HepG2 (cell line): Measurements from ENCODE around the gene CHST12. TPM values are rescaled to one million over a fixed set of nuclear protein-coding genes. Genes with fewer than 3 reads are reported as not detected.
A peak's percentile ranks its signal among the peaks of the same experiment; 100 is the strongest.

Experiments used
- ARNT2 ChIP-seq: sonication (generic); formaldehyde crosslinking; IDR thresholded peaks from 2 replicates; pipeline ENCODE4 v1.8.0; 2022; ENCODE audit warnings: mild to moderate bottlenecking, low read depth, missing genetic modification reagents, moderate library complexity
- BATF2 ChIP-seq: sonication (generic); formaldehyde crosslinking; IDR thresholded peaks from 2 replicates; pipeline ENCODE4 v1.8.0; 2022; ENCODE audit warnings: mild to moderate bottlenecking, missing genetic modification reagents, moderate library complexity
- KLF12 ChIP-seq: sonication (generic); formaldehyde crosslinking; IDR thresholded peaks from 2 replicates; pipeline ENCODE4 v1.4.0; 2020; ENCODE audit warnings: missing genetic modification reagents, borderline replicate concordance
- MLXIP ChIP-seq: sonication (generic); formaldehyde crosslinking; IDR thresholded peaks from 2 replicates; pipeline ENCODE4 v1.9.0; 2021; ENCODE audit warnings: missing genetic modification reagents, borderline replicate concordance
- NCOA1 ChIP-seq: sonication (generic); formaldehyde crosslinking; IDR thresholded peaks from 2 replicates; pipeline ENCODE4 v1.9.0; 2021; ENCODE audit warnings: missing genetic modification reagents
- PRMT3 ChIP-seq: sonication (generic); formaldehyde crosslinking; IDR thresholded peaks from 2 replicates; pipeline ENCODE4 v1.8.1; 2022; ENCODE audit warnings: low read depth, mild to moderate bottlenecking, moderate library complexity, missing genetic modification reagents, borderline replicate concordance
- RELA ChIP-seq: sonication (generic); formaldehyde crosslinking; IDR thresholded peaks from 2 replicates; pipeline ENCODE4 v1.4.0; 2020; ENCODE audit warnings: missing genetic modification reagents
- RFXANK ChIP-seq: IDR thresholded peaks from 2 replicates; pipeline ENCODE4 v1.6.1; 2016
- RNF2 ChIP-seq: fragments of 450-650 bp; conservative IDR thresholded peaks from 2 replicates; pipeline ENCODE4 v1.6.1; 2016; ENCODE audit warnings: low read depth
- TMF1 ChIP-seq: sonication (generic); formaldehyde crosslinking; IDR thresholded peaks from 2 replicates; pipeline ENCODE4 v1.8.1; 2022; ENCODE audit warnings: low read depth, missing genetic modification reagents
- TP53 ChIP-seq: sonication (generic); formaldehyde crosslinking; conservative IDR thresholded peaks from 2 replicates; pipeline ENCODE4 v1.4.0; 2020; ENCODE audit warnings: missing genetic modification reagents
- ZBTB38 ChIP-seq: sonication (generic); formaldehyde crosslinking; IDR thresholded peaks from 2 replicates; pipeline ENCODE4 v1.5.1; 2020; ENCODE audit warnings: mild to moderate bottlenecking, missing genetic modification reagents
- ZNF484 ChIP-seq: sonication (generic); formaldehyde crosslinking; IDR thresholded peaks from 2 replicates; pipeline ENCODE4 v1.5.1; 2020; ENCODE audit warnings: mild to moderate bottlenecking, low read depth, missing genetic modification reagents, borderline replicate concordance
- ZNF788 ChIP-seq: sonication (generic); formaldehyde crosslinking; IDR thresholded peaks from 2 replicates; pipeline ENCODE4 v1.5.0; 2020; ENCODE audit warnings: mild to moderate bottlenecking, missing genetic modification reagents, borderline replicate concordance
- polyA plus RNA-seq, 8 experiments: library from polyadenylated mRNA; depleted of rRNA in 3 of 8; stranded (reverse) in 7 of 8; unstranded in 1 of 8; fragments of >200 nt; fragmentation: Illumina TruSeq in 4 of 8; extraction: Trizol in 4 of 8; gene quantifications; 2 replicates each; pipeline versions ENCODE4 v1.2.1 to v1.2.3, GENCODE V29; 2011 to 2016; ENCODE audit warnings: low read depth in 4 of 8, missing spikeins in 1 of 8, mixed read lengths in 1 of 8; ENCODE audit not compliant: insufficient read depth in 1 of 8
- total RNA-seq, 5 experiments: library from RNA; depleted of rRNA; stranded (reverse); fragments of >200 nt; fragmentation: Illumina TruSeq; extraction: Trizol; gene quantifications; 2 replicates each; pipeline ENCODE4 v1.2.3, GENCODE V29; 2016; ENCODE audit warnings: low read depth in 1 of 5
- TF ChIP-seq, protein P1 (sequence below): sonication (generic); formaldehyde crosslinking; IDR thresholded peaks from 2 replicates; pipeline ENCODE4 v1.4.0; 2020; ENCODE audit warnings: mild to moderate bottlenecking, missing genetic modification reagents
- TF ChIP-seq, protein P2 (sequence below): sonication (generic); formaldehyde crosslinking; IDR thresholded peaks from 2 replicates; pipeline ENCODE4 v1.4.0; 2020; ENCODE audit warnings: missing genetic modification reagents
- TF ChIP-seq, protein P3 (sequence below), 2 experiments: sonication (generic) in 1 of 2; formaldehyde crosslinking in 1 of 2; IDR thresholded peaks; 2 replicates each; pipeline versions ENCODE4 v1.6.1 to v1.9.0; 2014 to 2022; ENCODE audit warnings: antibody characterized with exemption in 1 of 2, borderline replicate concordance in 1 of 2, inconsistent platforms in 1 of 2, low read depth in 1 of 2, missing genetic modification reagents in 1 of 2

CHST12 gene
- total and polyA plus RNA-seq, 2 of the 13 experiments (the other 11 are each of a cell fraction or from before 2014, with no cell fraction given) = 6.4 to 15.8 TPM

DNA sequence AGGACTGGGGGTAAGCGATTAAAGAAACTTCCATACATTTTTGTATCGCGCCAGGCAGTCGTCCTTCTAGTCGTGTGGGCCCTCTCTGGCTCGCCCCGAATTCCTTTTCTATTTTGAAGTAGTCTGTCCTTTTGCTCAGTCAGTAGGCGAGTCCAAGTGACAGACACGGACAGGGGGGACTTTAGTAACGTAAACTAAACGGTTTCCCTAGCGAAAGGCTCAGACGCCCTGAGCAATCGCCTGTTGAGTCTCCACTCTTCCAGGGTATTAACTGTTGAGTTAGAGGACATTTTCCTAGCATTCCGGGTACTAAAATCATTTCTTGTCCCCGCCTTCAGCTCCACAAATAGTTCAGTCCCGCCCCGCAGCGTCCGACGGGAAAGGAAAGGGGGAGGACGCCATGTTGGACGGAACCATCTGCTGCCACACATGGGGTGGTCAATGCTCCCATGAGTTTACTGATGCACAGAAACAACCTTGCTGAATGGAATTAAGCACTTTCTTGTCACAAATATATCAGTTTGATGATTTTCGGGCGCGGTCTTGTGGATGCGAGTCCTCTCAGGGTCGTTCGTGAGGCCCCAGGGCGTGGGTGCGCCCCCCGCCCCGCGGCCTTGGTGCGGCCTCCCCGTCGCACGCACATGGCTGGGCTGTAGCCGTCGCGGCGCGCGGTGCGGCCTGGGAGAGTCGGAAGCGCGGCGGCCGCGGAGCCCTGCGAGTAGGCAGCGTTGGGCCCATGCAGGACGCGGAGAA lies 49.0 kb upstream of the CHST12 start, which contains the start of gene EIF3B (continued):
- no peak for TF ChIP-seq MLXIP (CRISPR knock-in tag)
- no peak; the same call in 1 of the 2 replicates for TF ChIP-seq ZNF788 (CRISPR knock-in tag)
- no peak for TF ChIP-seq PRMT3 (CRISPR knock-in tag)
- peak; percentile 50; the same call in 1 of the 2 replicates for TF ChIP-seq ZBTB38 (CRISPR knock-in tag)
- TF ChIP-seq, protein P1, sequence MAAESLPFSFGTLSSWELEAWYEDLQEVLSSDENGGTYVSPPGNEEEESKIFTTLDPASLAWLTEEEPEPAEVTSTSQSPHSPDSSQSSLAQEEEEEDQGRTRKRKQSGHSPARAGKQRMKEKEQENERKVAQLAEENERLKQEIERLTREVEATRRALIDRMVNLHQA (CRISPR knock-in tag) = no peak
- TF ChIP-seq TP53 (CRISPR knock-in tag) = no peak
- peak; percentile 24; the same call in 1 of the 2 replicates for TF ChIP-seq KLF12 (CRISPR knock-in tag)
- TF ChIP-seq ZNF484 (CRISPR knock-in tag) = no peak
- 0 out of 2 replicates have a peak, but pooled peaks have one; percentile 71 for TF ChIP-seq BATF2
- TF ChIP-seq RELA = no peak
- TF ChIP-seq, protein P2, sequence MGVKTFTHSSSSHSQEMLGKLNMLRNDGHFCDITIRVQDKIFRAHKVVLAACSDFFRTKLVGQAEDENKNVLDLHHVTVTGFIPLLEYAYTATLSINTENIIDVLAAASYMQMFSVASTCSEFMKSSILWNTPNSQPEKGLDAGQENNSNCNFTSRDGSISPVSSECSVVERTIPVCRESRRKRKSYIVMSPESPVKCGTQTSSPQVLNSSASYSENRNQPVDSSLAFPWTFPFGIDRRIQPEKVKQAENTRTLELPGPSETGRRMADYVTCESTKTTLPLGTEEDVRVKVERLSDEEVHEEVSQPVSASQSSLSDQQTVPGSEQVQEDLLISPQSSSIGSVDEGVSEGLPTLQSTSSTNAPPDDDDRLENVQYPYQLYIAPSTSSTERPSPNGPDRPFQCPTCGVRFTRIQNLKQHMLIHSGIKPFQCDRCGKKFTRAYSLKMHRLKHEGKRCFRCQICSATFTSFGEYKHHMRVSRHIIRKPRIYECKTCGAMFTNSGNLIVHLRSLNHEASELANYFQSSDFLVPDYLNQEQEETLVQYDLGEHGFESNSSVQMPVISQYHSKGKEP (CRISPR knock-in tag) = 0 out of 2 replicates have a peak, but pooled peaks have one; percentile 43
- TF ChIP-seq NCOA1 (CRISPR knock-in tag) = peak; percentile 64; the same call in 1 of the 2 replicates
- TF ChIP-seq RNF2 = no peak
- TF ChIP-seq ARNT2 (CRISPR knock-in tag) = no peak
- TF ChIP-seq RFXANK (CRISPR knock-in tag) = no peak
- TF ChIP-seq, protein P3, sequence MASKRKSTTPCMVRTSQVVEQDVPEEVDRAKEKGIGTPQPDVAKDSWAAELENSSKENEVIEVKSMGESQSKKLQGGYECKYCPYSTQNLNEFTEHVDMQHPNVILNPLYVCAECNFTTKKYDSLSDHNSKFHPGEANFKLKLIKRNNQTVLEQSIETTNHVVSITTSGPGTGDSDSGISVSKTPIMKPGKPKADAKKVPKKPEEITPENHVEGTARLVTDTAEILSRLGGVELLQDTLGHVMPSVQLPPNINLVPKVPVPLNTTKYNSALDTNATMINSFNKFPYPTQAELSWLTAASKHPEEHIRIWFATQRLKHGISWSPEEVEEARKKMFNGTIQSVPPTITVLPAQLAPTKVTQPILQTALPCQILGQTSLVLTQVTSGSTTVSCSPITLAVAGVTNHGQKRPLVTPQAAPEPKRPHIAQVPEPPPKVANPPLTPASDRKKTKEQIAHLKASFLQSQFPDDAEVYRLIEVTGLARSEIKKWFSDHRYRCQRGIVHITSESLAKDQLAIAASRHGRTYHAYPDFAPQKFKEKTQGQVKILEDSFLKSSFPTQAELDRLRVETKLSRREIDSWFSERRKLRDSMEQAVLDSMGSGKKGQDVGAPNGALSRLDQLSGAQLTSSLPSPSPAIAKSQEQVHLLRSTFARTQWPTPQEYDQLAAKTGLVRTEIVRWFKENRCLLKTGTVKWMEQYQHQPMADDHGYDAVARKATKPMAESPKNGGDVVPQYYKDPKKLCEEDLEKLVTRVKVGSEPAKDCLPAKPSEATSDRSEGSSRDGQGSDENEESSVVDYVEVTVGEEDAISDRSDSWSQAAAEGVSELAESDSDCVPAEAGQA (IDR thresholded peaks at IDR 0.05; ENCODE audit: low read depth) = peak; percentile 94
- TF ChIP-seq, protein P3 (CRISPR knock-in tag; IDR thresholded peaks at IDR 0.05; ENCODE audit: borderline replicate concordance) = no peak; the same call in 1 of the 2 replicates
- no peak; the same call in 1 of the 2 replicates for TF ChIP-seq TMF1
